GM12801 (cell line): ENCODE data around the gene VRK2.

Experiments used
- TF ChIP-seq, protein P1 (sequence below): IDR thresholded peaks from one replicate; pipeline ENCODE4 v1.5.1; 2011; ENCODE audit warnings: control low read depth; ENCODE audit not compliant: insufficient read length; ENCODE audit errors: extremely low read depth

The VRK2 gene

DNA sequence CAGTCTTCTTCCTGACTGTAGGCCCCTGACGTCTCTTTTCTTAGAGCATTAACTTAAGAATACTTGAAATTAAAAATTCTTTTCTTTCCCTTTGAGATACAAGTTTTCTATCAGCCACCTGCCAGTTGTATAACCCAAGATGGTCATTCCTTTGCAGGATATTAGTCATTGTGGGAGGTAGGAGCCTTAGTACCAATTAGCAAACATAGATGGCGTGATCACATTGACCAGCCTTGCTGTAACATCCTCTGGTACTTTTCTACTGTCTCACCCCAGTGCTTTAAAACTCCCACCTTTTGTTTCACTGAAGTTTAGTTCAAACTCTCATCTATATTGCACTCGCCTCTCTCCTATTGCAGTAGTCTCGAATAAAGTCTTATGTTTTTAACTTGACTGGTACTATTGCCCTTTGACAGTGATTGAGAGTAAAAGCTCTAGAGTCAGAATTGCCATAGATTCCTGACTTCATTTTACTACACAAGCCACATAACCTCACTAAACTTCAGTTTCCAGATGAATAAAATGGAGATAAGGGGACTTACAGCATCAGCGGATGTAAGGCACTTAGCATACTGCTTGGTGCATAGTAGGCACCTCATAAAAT is 74.1 kb downstream of the VRK2 start:
- TF ChIP-seq, protein P1, sequence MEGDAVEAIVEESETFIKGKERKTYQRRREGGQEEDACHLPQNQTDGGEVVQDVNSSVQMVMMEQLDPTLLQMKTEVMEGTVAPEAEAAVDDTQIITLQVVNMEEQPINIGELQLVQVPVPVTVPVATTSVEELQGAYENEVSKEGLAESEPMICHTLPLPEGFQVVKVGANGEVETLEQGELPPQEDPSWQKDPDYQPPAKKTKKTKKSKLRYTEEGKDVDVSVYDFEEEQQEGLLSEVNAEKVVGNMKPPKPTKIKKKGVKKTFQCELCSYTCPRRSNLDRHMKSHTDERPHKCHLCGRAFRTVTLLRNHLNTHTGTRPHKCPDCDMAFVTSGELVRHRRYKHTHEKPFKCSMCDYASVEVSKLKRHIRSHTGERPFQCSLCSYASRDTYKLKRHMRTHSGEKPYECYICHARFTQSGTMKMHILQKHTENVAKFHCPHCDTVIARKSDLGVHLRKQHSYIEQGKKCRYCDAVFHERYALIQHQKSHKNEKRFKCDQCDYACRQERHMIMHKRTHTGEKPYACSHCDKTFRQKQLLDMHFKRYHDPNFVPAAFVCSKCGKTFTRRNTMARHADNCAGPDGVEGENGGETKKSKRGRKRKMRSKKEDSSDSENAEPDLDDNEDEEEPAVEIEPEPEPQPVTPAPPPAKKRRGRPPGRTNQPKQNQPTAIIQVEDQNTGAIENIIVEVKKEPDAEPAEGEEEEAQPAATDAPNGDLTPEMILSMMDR = no peak

- TF ChIP-seq, protein P1 = no peak
Measured at GRCh38 chr2:58122040-58122439, 75.4 kb downstream of the VRK2 start.

- TF ChIP-seq, protein P1 = no peak
Measured at GRCh38 chr2:58122540-58122939, 75.9 kb downstream of the VRK2 start.

- TF ChIP-seq, protein P1 = no peak
Measured at GRCh38 chr2:58127111-58127510, 80.5 kb downstream of the VRK2 start.

GRCh38 chr2:58130238-58130637 is 83.6 kb downstream of the VRK2 start:
- TF ChIP-seq, protein P1 = no peak

GRCh38 chr2:58131191-58132011 is 84.8 kb downstream of the VRK2 start:
- TF ChIP-seq, protein P1 = no peak

DNA sequence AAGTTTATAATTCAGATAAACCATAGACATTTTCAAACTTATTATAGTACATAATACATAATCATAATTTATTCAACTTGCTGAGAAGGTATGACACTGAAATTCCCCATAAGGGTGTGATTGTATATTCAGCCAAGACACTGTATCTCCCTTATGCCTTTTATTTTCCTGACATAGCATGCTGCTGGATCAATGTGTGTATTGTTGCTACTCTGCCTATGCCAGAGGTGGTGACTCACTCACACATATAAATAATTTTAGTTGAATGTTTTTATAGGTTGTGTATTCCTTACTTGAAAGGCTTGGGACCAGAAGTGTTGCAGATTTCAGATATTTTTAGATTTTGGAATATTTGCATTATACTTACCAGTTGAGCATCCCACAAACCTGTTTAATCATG is 86.8 kb downstream of the VRK2 start:
- TF ChIP-seq, protein P1 = no peak
